Occipital lobe (tissue), 2 donors: ENCODE data around the gene ITGB2. TPM values are rescaled to one million over a fixed set of nuclear protein-coding genes. Genes with fewer than 3 reads are reported as not detected.

Experiments
- DNase-seq: peaks from one replicate; lab custom pipeline; 2025; lab: John Stamatoyannopoulos, UW
- total RNA-seq: library from RNA; depleted of rRNA; stranded (reverse); fragments of >200 nt; gene quantifications from one replicate; pipeline ENCODE4 v1.2.3, GENCODE V29; 2014

The ITGB2 gene
- total RNA-seq, 1 donor from 2014 or later, result 9.2 TPM

GRCh38 chr21:44898851-44899767, 21.6 kb downstream of the ITGB2 start:
- no peak for DNase-seq

DNA sequence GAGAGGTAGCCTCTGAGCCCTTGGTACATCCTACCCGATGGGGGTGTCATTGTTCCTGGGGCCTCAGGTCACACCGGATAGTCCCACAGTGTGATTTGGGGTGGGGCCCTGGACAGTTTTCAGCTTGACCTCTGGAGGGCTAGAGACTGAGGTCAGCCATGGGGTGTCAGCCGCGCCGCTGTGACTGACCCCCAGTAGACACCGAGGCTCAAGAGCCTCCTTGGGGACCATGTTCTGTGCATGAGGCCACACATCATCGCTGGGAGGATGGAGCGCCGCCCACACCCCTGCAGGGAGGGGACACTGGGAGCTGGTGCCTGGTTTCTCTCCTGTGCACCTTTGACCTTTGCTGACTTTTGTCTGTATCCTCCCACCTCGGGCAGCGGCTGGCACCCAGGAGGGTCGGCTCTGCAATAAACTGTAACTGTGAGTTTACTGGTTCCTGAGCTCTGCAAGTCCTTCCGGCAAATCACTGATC, 22.6 kb downstream of the ITGB2 start:
- no peak for DNase-seq

- no peak for DNase-seq
Measured at GRCh38 chr21:44897326-44898010, 23.2 kb downstream of the ITGB2 start.

- DNase-seq, result no peak
Measured at GRCh38 chr21:44896561-44897286, 24.0 kb downstream of the ITGB2 start.

DNA sequence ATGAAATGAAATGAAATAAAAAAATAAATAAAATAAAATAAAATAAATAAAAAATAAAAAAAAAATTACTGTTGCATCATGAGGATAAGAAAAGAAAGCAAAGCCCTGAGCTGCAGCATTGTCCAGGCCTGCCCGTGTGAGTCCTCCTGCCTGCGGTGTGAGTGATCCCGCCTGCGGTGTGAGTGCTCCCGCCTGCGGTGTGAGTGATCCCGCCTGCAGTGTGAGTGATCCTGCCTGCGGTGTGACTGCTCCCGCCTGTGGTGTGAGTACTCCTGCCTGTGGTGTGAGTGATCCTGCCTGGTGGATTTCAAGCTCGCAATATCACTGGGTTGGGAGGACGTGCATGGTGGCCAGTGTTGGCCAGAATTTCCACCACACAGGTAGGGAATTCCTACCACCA, 24.8 kb downstream of the ITGB2 start:
- no peak for DNase-seq

GRCh38 chr21:44894687-44895302, 25.9 kb downstream of the ITGB2 start:
- no peak for DNase-seq

DNA sequence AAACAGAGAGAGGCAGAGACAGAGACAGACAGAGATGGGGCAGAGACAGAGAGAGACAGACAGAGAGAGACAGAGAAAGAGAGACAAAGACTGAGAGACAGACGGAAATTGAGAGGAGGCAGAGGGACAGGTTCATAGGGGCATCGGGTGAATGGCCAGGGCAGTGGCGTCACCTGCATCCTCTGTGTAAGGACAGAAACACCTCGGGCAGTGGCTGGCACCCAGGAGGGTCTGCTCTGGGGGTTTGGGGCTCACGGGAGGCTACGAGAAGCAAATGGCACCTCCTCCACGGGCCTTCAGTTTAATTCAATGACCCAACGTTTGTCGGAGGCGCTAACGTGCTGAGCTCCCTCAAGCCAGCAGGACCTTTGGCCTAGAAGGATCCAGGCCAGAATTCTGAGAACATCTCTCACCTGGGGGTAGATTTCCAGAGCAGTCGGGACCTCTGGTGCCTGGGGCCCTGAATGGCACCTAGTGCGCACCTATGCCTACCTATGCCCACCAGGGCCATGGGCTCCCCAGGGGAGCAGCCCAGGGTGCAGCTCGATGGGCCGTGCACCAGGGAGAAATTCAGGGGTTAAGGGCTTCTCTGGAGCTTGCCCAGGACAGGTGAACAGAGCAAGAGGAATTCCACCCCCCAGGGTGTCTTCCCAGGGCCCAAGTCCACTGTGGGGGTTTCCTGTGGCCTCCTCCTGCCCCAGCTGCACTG, 26.6 kb downstream of the ITGB2 start:
- no peak for DNase-seq

- no peak for DNase-seq
Measured at GRCh38 chr21:44893278-44893556, 27.5 kb downstream of the ITGB2 start.

DNA sequence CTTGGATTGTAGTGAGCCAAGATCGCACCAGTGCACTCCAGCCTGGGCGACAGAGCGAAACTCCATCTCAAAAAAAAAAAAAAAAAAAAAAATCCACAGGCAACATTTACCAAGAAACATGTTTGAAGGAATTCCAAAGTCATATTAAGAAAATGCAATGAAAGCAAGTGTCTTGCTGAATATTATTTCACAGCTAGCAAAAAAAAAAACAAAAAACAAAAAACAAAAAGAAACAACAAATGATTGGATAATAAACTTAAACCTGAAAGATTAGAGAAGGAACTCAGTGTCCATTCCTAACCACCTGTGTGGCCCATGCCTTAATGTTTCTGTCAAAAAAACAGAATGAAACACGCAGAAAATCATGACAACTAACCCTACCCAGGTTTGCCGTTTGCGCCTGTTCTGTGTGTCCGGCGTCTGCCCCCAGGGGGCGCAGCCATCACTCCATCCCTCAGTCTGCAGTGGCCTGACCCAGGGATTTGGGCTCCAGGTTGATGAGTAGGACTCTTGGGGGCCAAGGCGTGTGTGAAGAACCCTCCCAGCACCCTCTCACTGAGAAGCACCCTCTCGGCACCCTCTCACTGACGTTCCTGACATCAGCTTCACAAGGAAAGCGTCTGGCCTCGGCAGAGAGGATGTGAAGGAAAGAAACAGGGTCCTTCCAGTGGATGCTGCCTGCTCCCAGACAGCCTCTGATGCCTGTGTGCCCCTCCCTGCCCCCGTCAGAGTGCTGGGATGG, 28.0 kb downstream of the ITGB2 start:
- DNase-seq, result no peak

GRCh38 chr21:44892095-44892494, 28.6 kb downstream of the ITGB2 start:
- DNase-seq, result no peak

DNA sequence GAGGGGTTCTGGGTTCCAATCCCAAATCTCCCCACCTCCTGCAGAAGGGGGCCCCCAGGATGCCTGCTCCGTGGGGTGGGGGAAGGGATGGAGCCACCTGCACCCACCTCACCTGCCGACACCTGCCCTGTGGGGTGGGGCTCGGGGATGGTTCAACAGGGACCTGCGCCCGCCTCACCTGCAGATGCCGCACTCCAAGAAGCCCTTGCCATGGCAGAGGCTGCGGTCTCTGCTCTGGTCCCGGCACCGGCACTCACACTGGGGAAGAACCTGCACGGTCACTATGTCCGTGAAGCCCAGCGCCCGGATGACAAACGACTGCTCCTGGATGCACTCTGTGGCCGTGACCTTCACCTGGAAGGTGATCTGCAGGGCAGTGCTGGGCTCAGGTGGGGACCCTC, 29.1 kb downstream of the ITGB2 start:
- no peak for DNase-seq

GRCh38 chr21:44890961-44891541, 29.6 kb downstream of the ITGB2 start:
- DNase-seq, result no peak

DNA sequence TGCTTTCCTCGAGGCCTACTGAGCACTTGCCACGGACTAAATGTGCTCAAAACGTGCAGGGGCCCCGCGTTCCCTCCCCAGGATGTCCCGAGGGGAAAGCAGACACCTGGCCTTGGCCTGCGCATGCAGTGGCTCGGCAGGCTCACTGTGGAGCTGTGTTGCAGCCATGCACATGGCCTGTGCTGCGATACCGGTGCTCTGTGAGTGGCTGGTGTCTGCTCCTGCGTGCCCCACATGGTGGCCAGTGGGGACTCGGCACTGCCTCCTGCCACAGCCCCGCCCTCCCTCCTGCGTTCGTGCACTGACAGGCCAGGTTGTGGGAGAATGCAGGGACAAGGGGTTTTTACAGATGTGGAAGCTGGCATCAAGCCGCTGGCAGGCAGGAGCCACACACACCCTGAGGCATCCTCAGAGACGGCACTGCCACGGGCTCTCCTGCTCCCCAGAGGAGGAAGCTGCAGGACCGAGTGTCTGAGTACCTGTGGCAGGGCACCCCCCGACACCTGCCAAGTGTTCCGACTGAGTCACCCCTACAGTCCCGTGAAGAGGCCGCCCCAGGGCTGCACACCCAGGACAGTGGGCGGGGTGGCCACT, 30.3 kb downstream of the ITGB2 start:
- no peak for DNase-seq

DNA sequence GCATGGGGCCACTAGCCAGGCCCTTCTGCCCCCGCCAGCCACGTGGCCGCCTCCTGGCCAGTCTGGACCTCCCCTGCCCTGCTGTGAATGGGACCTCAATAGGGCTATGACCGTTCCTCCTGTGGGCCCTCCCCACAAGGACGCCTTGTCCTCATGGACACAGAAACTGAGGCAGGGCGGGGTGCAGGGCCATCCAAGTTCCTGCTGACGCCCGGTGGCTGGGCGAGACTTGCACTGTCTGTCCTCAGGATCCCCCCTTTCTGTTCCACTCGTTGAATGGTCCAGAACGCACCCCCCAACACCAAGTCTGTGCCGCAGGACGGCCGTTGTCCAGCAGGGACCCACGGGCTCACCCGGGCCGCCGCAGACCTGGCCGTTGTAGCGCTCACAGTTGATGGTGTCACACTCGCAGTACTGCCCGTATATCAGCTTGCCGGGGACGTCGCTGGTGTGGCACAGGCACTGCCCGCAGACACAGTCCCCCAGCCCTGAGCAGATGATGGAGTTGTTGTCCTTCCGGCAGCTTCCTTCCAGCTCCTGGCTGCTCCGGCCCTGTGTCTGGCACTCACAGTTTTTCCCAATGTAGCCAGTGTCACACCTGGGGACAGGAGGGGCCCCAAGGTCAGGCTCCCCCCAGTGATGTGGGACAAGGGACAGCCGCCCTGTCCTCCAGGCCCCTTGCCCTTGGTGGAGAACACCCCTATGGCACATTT, 30.9 kb downstream of the ITGB2 start:
- DNase-seq, result no peak

DNA sequence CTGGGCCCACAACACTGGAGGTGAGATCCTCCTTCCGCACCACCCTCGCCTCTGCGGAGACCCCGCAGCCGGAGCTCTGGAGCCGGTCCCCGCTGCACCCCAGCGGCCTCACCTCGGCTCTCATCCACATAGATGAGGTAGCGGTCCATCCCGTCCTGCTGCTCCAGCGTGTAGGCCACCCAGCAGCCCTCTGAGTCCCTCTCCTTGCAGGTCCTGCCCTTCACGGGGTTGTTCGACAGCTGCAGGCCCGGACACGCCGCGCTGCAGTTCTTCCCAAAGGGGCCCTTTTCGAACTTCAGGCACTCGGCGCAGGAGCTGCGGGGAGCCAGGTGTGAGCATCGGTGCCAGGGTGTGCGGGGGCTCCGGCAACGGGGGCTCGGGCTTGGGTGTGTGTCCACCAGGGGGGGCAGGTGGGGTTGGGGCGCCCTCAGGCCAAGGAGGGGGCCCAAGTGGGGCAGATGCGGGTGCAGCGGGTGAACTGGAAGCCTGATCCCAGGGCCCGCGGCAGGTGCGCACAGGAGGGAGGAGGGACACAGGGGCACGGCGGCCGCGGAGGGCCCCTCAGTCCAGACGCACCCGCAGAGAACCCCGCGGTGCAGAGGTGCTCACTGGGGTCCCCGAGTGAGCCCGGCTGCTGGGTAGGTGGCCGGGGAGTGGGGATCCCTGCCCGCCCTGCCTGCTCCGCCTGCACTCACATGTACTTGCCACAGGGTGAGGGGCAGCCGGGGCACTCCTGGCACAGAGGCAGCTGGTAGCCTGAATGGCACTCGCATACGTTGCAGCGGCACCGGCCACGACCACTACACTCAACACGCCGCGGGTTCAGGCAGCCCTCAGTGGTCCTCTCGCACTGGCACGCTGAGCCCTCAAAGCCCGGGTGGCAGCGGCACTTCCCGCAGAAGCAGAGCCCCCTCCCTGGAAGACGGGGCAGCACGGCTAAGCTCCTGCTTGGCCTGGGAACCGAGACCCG, 31.8 kb downstream of the ITGB2 start:
- DNase-seq, result no peak

DNA sequence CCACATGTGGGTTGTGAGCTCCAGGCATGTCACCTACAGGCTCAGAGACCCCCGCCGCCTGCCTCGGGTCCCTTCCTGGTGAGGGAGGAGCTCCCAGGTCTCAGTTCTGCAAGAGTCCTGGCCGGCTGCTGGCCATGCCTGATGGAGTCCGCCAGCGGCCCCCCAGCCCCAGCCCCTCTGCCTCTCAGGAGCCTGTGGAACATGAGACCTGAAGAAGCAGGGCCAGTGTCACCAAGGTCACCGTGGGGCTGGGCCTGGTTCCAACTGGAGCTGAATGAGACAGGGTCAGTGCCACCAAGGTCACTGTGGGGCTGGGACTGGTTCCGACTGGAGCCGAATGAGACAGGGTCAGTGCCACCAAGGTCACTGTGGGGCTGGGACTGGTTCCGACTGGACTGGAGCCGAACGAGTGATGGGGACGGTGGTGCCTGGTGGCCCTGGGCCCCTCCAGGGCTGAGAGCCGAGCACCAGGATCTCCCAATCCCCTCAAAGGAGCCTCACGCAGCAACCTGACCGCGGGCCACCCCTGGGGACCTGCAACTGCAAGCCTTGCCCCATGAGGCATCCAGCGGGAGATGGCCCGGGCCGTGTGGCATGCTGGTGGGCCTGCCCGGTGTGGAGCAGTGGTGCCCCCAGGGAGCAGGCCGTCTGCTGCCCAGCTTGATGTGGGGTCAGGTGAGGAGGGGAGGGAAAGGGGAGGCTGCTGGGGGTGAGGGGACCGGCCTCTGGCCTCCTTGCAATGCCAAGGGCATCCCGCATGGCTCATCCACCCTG, 32.7 kb downstream of the ITGB2 start:
- no peak for DNase-seq
